ENCODE data around the gene TMEM176B.

The TMEM176B gene

GRCh38 chr7:150799741-150800580, at the start of gene TMEM176B:
Gene TMEM176B (minus strand): TSS chr7:150800364. CDS start chr7:150796569, 3,795 bp downstream.
- no peak within 1 kb of the TSS for H3K27ac ChIP-seq (ENCODE audit: low read length)
- H3K4me2 ChIP-seq (ENCODE audit: insufficient read depth, low read length): no peak within 1 kb of the TSS
- DNase-seq: no peak
- H2AFZ ChIP-seq (ENCODE audit: low read depth, low read length): no peak within 1 kb of the TSS
- H3K4me3 ChIP-seq (ENCODE audit: low read depth in 1 of 2, low read length in 2 of 2): no peak within 1 kb of the TSS
- no peak for TF ChIP-seq EZH2 (IDR thresholded peaks at IDR 0.05; ENCODE audit: borderline replicate concordance, low read depth, low read length, severe bottlenecking)
- TF ChIP-seq, protein P1, sequence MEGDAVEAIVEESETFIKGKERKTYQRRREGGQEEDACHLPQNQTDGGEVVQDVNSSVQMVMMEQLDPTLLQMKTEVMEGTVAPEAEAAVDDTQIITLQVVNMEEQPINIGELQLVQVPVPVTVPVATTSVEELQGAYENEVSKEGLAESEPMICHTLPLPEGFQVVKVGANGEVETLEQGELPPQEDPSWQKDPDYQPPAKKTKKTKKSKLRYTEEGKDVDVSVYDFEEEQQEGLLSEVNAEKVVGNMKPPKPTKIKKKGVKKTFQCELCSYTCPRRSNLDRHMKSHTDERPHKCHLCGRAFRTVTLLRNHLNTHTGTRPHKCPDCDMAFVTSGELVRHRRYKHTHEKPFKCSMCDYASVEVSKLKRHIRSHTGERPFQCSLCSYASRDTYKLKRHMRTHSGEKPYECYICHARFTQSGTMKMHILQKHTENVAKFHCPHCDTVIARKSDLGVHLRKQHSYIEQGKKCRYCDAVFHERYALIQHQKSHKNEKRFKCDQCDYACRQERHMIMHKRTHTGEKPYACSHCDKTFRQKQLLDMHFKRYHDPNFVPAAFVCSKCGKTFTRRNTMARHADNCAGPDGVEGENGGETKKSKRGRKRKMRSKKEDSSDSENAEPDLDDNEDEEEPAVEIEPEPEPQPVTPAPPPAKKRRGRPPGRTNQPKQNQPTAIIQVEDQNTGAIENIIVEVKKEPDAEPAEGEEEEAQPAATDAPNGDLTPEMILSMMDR (IDR thresholded peaks at IDR 0.05; ENCODE audit: borderline replicate concordance, extremely low read depth, low read length, poor library complexity, severe bottlenecking): no peak
- H3K9me3 ChIP-seq (ENCODE audit: insufficient read depth, low read length, severe bottlenecking): no peaks in the 10 kb centered on the region
- H3K9ac ChIP-seq (ENCODE audit: low read depth, low read length): no peak within 1 kb of the TSS
- no peaks in the 10 kb centered on the region for H3K79me2 ChIP-seq (ENCODE audit: insufficient read depth, low read length)
- ATAC-seq (ENCODE audit: insufficient read depth, low read depth): no peak
- no peaks in the 10 kb centered on the region for H4K20me1 ChIP-seq (ENCODE audit: insufficient read depth, low read length)
- H3K4me1 ChIP-seq (ENCODE audit: insufficient read depth, low read length): no peaks in the 10 kb centered on the region
- H3K36me3 ChIP-seq (ENCODE audit: insufficient read depth, low read length): no peaks in the 10 kb centered on the region
- peaks cover 13% of the 10 kb centered on the region for H3K27me3 ChIP-seq (ENCODE audit: insufficient read depth, low read length, poor library complexity)

DNA sequence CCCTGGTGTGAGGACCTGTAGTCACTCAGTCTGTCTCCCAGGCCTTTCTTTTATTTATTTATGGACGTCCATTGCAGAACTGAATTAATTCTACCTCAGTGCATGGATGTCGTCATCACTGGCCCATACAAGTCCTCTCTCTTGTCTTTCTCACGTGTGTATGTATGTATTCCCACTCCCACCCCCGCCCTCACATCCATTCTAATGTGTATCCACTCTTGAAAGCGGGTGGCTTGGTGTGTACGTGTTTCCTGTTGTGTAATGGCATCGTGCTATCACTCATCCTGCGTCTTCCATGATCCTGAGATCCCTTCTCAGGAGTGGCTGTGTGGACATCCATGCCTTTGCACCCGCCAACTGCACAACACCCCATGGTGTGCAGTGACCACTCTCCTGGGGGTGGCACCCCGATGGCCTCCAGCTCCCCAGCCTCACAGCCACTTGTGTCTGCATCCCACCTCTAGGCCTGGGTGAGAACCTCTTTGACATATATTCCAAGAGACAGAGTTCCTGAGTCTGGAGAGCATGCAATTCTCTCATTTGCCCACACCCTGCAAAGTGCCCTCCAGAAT, 49.1 kb upstream of the TMEM176B start:
- Histone ChIP-seq H3K9ac (ENCODE audit: low read depth, low read length) (no peak overlapping the region), H3K79me2 (ENCODE audit: insufficient read depth, low read length) (no peaks in the 10 kb centered on the region), H3K27me3 (ENCODE audit: insufficient read depth, low read length, poor library complexity) (peaks cover 40% of the 10 kb centered on the region), H4K20me1 (ENCODE audit: insufficient read depth, low read length) (no peaks in the 10 kb centered on the region), H3K4me2 (ENCODE audit: insufficient read depth, low read length) (no peak overlapping the region), H3K27ac (ENCODE audit: low read length) (no peak overlapping the region), H2AFZ (ENCODE audit: low read depth, low read length) (no peak overlapping the region), H3K9me3 (ENCODE audit: insufficient read depth, low read length, severe bottlenecking) (no peaks in the 10 kb centered on the region), H3K36me3 (ENCODE audit: insufficient read depth, low read length) (no peaks in the 10 kb centered on the region), H3K4me3 (ENCODE audit: low read depth in 1 of 2, low read length in 2 of 2) (no peak overlapping the region), H3K4me1 (ENCODE audit: insufficient read depth, low read length) (no peaks in the 10 kb centered on the region)
- DNase-seq (no peak), ATAC-seq (ENCODE audit: insufficient read depth, low read depth) (no peak)
- TF ChIP-seq, protein P1 (IDR thresholded peaks at IDR 0.05; ENCODE audit: borderline replicate concordance, extremely low read depth, low read length, poor library complexity, severe bottlenecking): no peak
- no peak for TF ChIP-seq EZH2 (IDR thresholded peaks at IDR 0.05; ENCODE audit: borderline replicate concordance, low read depth, low read length, severe bottlenecking)

DNA sequence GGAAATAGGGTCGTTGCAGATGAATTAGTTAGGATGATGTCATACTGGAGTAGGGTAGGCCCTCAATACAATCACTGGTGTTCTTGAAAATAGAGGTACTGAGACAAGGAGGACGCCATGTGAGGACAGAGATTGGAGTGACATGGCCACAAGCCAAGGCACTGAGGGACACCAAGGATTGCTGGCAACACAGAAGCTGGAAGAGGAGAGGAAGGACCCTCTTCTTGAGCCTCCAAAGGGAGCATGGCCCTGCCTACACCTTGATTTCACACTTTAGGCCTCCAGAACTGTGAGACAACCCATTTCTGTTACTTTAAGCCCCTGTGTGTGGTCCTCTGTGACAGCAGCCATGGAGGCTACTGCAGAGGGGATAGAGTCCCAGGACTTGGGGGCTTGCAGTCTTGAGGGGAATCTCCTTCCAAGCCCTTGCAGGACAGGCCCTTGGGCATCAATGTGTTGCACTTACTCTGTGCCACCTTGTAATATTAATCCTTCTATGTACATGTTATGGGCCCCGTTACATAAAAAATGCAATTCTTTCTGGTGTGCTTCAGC, 48.5 kb upstream of the TMEM176B start:
- DNase-seq (no peak), ATAC-seq (ENCODE audit: insufficient read depth, low read depth) (no peak)
- Histone ChIP-seq H3K79me2 (ENCODE audit: insufficient read depth, low read length) (no peaks in the 10 kb centered on the region), H3K27me3 (ENCODE audit: insufficient read depth, low read length, poor library complexity) (peaks cover 35% of the 10 kb centered on the region), H3K9ac (ENCODE audit: low read depth, low read length) (no peak overlapping the region), H4K20me1 (ENCODE audit: insufficient read depth, low read length) (no peaks in the 10 kb centered on the region), H3K4me1 (ENCODE audit: insufficient read depth, low read length) (no peaks in the 10 kb centered on the region), H3K4me2 (ENCODE audit: insufficient read depth, low read length) (no peak overlapping the region), H3K27ac (ENCODE audit: low read length) (no peak overlapping the region), H3K36me3 (ENCODE audit: insufficient read depth, low read length) (no peaks in the 10 kb centered on the region), H3K9me3 (ENCODE audit: insufficient read depth, low read length, severe bottlenecking) (no peaks in the 10 kb centered on the region), H3K4me3 (ENCODE audit: low read depth in 1 of 2, low read length in 2 of 2) (no peak overlapping the region), H2AFZ (ENCODE audit: low read depth, low read length) (no peak overlapping the region)
- TF ChIP-seq EZH2 (IDR thresholded peaks at IDR 0.05; ENCODE audit: borderline replicate concordance, low read depth, low read length, severe bottlenecking): no peak
- TF ChIP-seq, protein P1 (IDR thresholded peaks at IDR 0.05; ENCODE audit: borderline replicate concordance, extremely low read depth, low read length, poor library complexity, severe bottlenecking): no peak
